Activated CD4-positive, alpha-beta T cell treated with anti-CD3 and anti-CD28 coated beads, Interleukin-2, amount 10 ng/mL, durations not matched to agents 7 days and 5 days (primary cell): ENCODE measurements around the gene CYP4A11. TPM values are rescaled to one million over a fixed set of nuclear protein-coding genes. Genes with fewer than 3 reads are reported as not detected.
"Not testable (repeated sequence)": the region's sequence is repeated elsewhere in the genome, so short reads cannot be mapped to it uniquely, and the experiment has no call there.

Experiments used
- CTCF ChIA-PET: fragments of 350-600 bp; sonication (Branson Sonifier 250); formaldehyde crosslinking; loops from one replicate; lab custom pipeline; 2021; ENCODE audit warnings: antibody characterized with exemption; lab: Charles Lee
- POLR2A ChIA-PET: fragments of 350-600 bp; sonication (Branson Sonifier 250); formaldehyde crosslinking; loops from one replicate; lab custom pipeline; 2021; ENCODE audit warnings: antibody characterized with exemption; lab: Charles Lee
- DNase-seq: peaks from one replicate; pipeline ENCODE4 v3.0.0-alpha.2; 2020
- H3K27ac Mint-ChIP-seq: one replicate; pipeline ENCODE4 v1.8.0; 2021; ENCODE audit warnings: mild to moderate bottlenecking, moderate library complexity, mixed read lengths
- H3K27me3 Mint-ChIP-seq: one replicate; pipeline ENCODE4 v1.8.0; 2021; ENCODE audit warnings: mixed read lengths
- H3K36me3 Mint-ChIP-seq: one replicate; pipeline ENCODE4 v1.8.0; 2021; ENCODE audit warnings: low read depth, mixed read lengths
- H3K4me1 Mint-ChIP-seq: one replicate; pipeline ENCODE4 v1.8.0; 2021; ENCODE audit warnings: mixed read lengths
- H3K4me3 Mint-ChIP-seq: one replicate; pipeline ENCODE4 v1.8.0; 2021; ENCODE audit warnings: mild to moderate bottlenecking, moderate library complexity, mixed read lengths
- H3K9me3 Mint-ChIP-seq: one replicate; pipeline ENCODE4 v1.8.0; 2021; ENCODE audit warnings: mixed read lengths
- total RNA-seq, 2 experiments: library from RNA; stranded (reverse); gene quantifications; one replicate each; pipeline ENCODE4 v1.2.3, GENCODE V29; 2021

The CYP4A11 gene
- total RNA-seq, 2 experiments from 2014 or later = not detected

DNA sequence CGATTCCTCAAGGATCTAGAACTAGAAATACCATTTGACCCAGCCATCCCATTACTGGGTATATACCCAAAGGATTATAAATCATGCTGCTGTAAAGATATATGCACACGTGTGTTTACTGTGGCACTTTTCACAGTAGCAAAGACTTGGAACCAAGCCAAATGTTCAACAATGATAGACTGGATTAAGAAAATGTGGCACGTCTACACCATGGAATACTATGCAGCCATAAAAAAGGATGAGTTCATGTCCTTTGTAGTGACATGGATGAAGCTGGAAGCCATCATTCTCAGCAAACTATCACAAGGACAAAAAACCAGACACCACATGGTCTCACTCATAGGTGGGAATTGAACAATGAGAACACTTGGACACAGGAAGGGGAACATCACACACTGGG is 59.6 kb downstream of the CYP4A11 start:
- H3K9me3 Mint-ChIP-seq, DNase-seq, H3K4me1 Mint-ChIP-seq, H3K27me3 Mint-ChIP-seq, H3K27ac Mint-ChIP-seq, H3K36me3 Mint-ChIP-seq, POLR2A ChIA-PET, H3K4me3 Mint-ChIP-seq: not testable (repeated sequence)
- CTCF ChIA-PET = interaction anchor here (0.6 kb wide), 1 partner anchor 408 kb away, joined by 5 read pairs; no protein-coding TSS in a partner anchor

Other genes with a start within 250 kb of the CYP4A11 start
- gene EFCAB14, start 222.4 kb downstream of the CYP4A11 start, total RNA-seq = 100 to 1,000 TPM in 1 of 2 experiments, 10 to 100 TPM in 1; 88.1 to 103 TPM
- not detected for gene CYP4B1, start 142.4 kb downstream of the CYP4A11 start, total RNA-seq
- gene CYP4X1, start 82.2 kb upstream of the CYP4A11 start, total RNA-seq = not detected
- gene CYP4Z1, start 125.8 kb upstream of the CYP4A11 start, total RNA-seq = not detected
- gene CYP4A22, start 196.0 kb upstream of the CYP4A11 start, total RNA-seq = not detected
- not detected for gene PDZK1IP1, start 248.6 kb upstream of the CYP4A11 start, total RNA-seq